PC-9 (cell line): Measurements from ENCODE around the gene PAPSS2. TPM values are rescaled to one million over a fixed set of nuclear protein-coding genes. Genes with fewer than 3 reads are reported as not detected.

Experiments used
- BruUV-seq: library from RNA; stranded (reverse); fragments of 400-500 nt; replicated peaks from 2 replicates; lab custom pipeline; 2021; lab: Mats Ljungman, UMichigan
- CTCF ChIA-PET: fragments of 300-600 bp; sonication (Branson Sonifier 250); formaldehyde crosslinking; loops from one replicate; lab custom pipeline; 2022; ENCODE audit warnings: antibody characterized with exemption; lab: Charles Lee
- POLR2A ChIA-PET: fragments of 300-600 bp; sonication (Branson Sonifier 250); formaldehyde crosslinking; loops from one replicate; lab custom pipeline; 2022; ENCODE audit warnings: antibody characterized with exemption; ENCODE audit not compliant: unreplicated experiment; lab: Charles Lee
- DNase-seq, 2 experiments: peaks; one replicate each; pipeline versions ENCODE4 v3.0.0 to v3.0.0-alpha.2; 2015 to 2022; ENCODE audit warnings: mixed read lengths in 1 of 2
- H2AFZ ChIP-seq: fragments of 200-600 bp; sonication (generic); 2 replicates; pipeline ENCODE4 v1.8.1; 2017; ENCODE audit warnings: antibody characterized with exemption
- H3F3A ChIP-seq: fragments of 200-600 bp; sonication (generic); 2 replicates; pipeline ENCODE4 v1.8.1; 2017; ENCODE audit warnings: antibody characterized with exemption, mild to moderate bottlenecking, low read depth; ENCODE audit not compliant: insufficient read depth
- H3K27ac ChIP-seq: fragments of 200-600 bp; sonication (generic); 2 replicates; pipeline ENCODE4 v1.6.1; 2016; ENCODE audit warnings: mixed run types
- H3K27me3 ChIP-seq: fragments of 200-600 bp; sonication (generic); 2 replicates; pipeline ENCODE4 v1.6.1; 2016; ENCODE audit warnings: low read depth, mixed run types; ENCODE audit not compliant: insufficient read depth
- H3K36me3 ChIP-seq: fragments of 200-600 bp; sonication (generic); 2 replicates; pipeline ENCODE4 v1.6.1; 2016; ENCODE audit warnings: low read depth, mixed run types
- H3K4me1 ChIP-seq: fragments of 200-600 bp; sonication (generic); replicated peaks from 2 replicates; pipeline ENCODE4 v1.6.1; 2016; ENCODE audit warnings: mixed run types; ENCODE audit not compliant: insufficient read depth
- H3K4me2 ChIP-seq: fragments of 200-600 bp; sonication (generic); 2 replicates; pipeline ENCODE4 v1.6.1; 2017; ENCODE audit warnings: mixed run types
- H3K4me3 ChIP-seq: fragments of 200-600 bp; sonication (generic); 2 replicates; pipeline ENCODE4 v1.6.1; 2016; ENCODE audit warnings: mixed run types
- H3K79me2 ChIP-seq: fragments of 200-600 bp; sonication (generic); 2 replicates; pipeline ENCODE4 v1.6.1; 2017; ENCODE audit warnings: low read depth, mixed run types
- H3K9me2 ChIP-seq: fragments of 200-600 bp; sonication (generic); 2 replicates; pipeline ENCODE4 v1.8.1; 2017; ENCODE audit warnings: mild to moderate bottlenecking; ENCODE audit not compliant: insufficient read depth
- H3K9me3 ChIP-seq: fragments of 200-600 bp; sonication (generic); 2 replicates; pipeline ENCODE4 v1.8.1; 2016; ENCODE audit warnings: low read depth; ENCODE audit not compliant: insufficient read depth
- H4K20me1 ChIP-seq: fragments of 200-600 bp; sonication (generic); 2 replicates; pipeline ENCODE4 v1.8.1; 2017; ENCODE audit not compliant: insufficient read depth
- CTCF ChIP-seq: fragments of 200-600 bp; sonication (generic); conservative IDR thresholded peaks from 2 replicates; pipeline ENCODE4 v1.6.1; 2017; ENCODE audit warnings: mixed run types, antibody characterized with exemption, mild to moderate bottlenecking, moderate library complexity
- EZH2 ChIP-seq: fragments of 200-600 bp; sonication (generic); IDR thresholded peaks from 2 replicates; pipeline ENCODE4 v1.8.0; 2017; ENCODE audit warnings: antibody characterized with exemption, low read depth
- intact Hi-C: fragments of 100-400 bp; cut with micrococcal nuclease; formaldehyde crosslinking; loops from one replicate; pipeline ENCODE4 v1.10.0; 2022; ENCODE audit not compliant: unreplicated experiment
- total RNA-seq: library from RNA; stranded (reverse); gene quantifications from 2 replicates; pipeline ENCODE4 v1.2.3, GENCODE V29; 2021

Gene PAPSS2
- total RNA-seq, 1 experiment from 2014 or later: 37.4 TPM

- no peaks in the 10 kb centered on the region for H3K9me2 ChIP-seq
- intact Hi-C loops: no loop called here
Observed at GRCh38 chr10:87713707-87714106, 54.0 kb downstream of the PAPSS2 start.

GRCh38 chr10:87715552-87716347, 56.1 kb downstream of the PAPSS2 start:
- no peaks in the 10 kb centered on the region for H3K4me1 ChIP-seq
- no peak for TF ChIP-seq CTCF
- no peak for TF ChIP-seq EZH2
- DNase-seq: no peak
- H3K79me2 ChIP-seq: no peaks in the 10 kb centered on the region
- no peak overlapping the region for H2AFZ ChIP-seq
- no peaks in the 10 kb centered on the region for H3K9me2 ChIP-seq
- H3F3A ChIP-seq: no peaks in the 10 kb centered on the region
- intact Hi-C loops: no loop called here
- H3K9me3 ChIP-seq: no peaks in the 10 kb centered on the region
- H4K20me1 ChIP-seq: no peaks in the 10 kb centered on the region
- no TSS peak for BruUV-seq
- H3K4me2 ChIP-seq: no peak overlapping the region
- H3K27ac ChIP-seq: no peak overlapping the region
- ChIA-PET CTCF (no interaction called here), POLR2A (no interaction called here)
- H3K36me3 ChIP-seq: no peaks in the 10 kb centered on the region
- no peak overlapping the region for H3K4me3 ChIP-seq
- no peaks in the 10 kb centered on the region for H3K27me3 ChIP-seq

More at GRCh38 chr10:87713707-87714106, 54.0 kb downstream of the PAPSS2 start:
- Histone ChIP-seq H3K4me3 (no peak overlapping the region), H3K4me2 (no peak overlapping the region), H3K9me3 (no peaks in the 10 kb centered on the region), H3F3A (no peaks in the 10 kb centered on the region), H2AFZ (no peak overlapping the region), H3K4me1 (no peaks in the 10 kb centered on the region), H4K20me1 (no peaks in the 10 kb centered on the region), H3K27ac (no peak overlapping the region), H3K79me2 (no peaks in the 10 kb centered on the region), H3K36me3 (no peaks in the 10 kb centered on the region), H3K27me3 (no peaks in the 10 kb centered on the region)
- no TSS peak for BruUV-seq
- ChIA-PET POLR2A (no interaction called here), CTCF (no interaction called here)
- no peak for TF ChIP-seq EZH2
- TF ChIP-seq CTCF: no peak
- DNase-seq: no peak

- Histone ChIP-seq H3K4me1 (no peaks in the 10 kb centered on the region), H3K79me2 (no peaks in the 10 kb centered on the region), H3K27me3 (no peaks in the 10 kb centered on the region), H3K4me2 (no peak overlapping the region), H3K4me3 (no peak overlapping the region), H3K36me3 (no peaks in the 10 kb centered on the region), H4K20me1 (no peaks in the 10 kb centered on the region), H3F3A (no peaks in the 10 kb centered on the region), H2AFZ (no peak overlapping the region), H3K9me2 (no peaks in the 10 kb centered on the region), H3K27ac (no peak overlapping the region), H3K9me3 (no peaks in the 10 kb centered on the region)
- ChIA-PET POLR2A (no interaction called here), CTCF (no interaction called here)
- no peak for TF ChIP-seq CTCF
- TF ChIP-seq EZH2: no peak
- intact Hi-C loops: no loop called here
- BruUV-seq: no TSS peak
- DNase-seq: no peak
Observed at GRCh38 chr10:87716348-87716670, 56.6 kb downstream of the PAPSS2 start.
